T47D (cell line): ENCODE results near the gene DNM3.
"Not testable (repeated sequence)": the region's sequence is repeated elsewhere in the genome, so short reads cannot be mapped to it uniquely, and the experiment has no call there.

Experiments used
- DNase-seq, 2 experiments: peaks; one replicate each; pipeline versions ENCODE4 v3.0.0 to v3.0.0-alpha.2; 2011 to 2012; ENCODE audit warnings: low read depth in 1 of 2, low spot score in 1 of 2
- JUND ChIP-seq: IDR thresholded peaks from 2 replicates; pipeline ENCODE4 v1.6.1; 2012; ENCODE audit warnings: low read depth
- in situ Hi-C: cut with HindIII; loops from 2 replicates; pipeline ENCODE4 v1.10.0; 2016; ENCODE audit warnings: low sequenced_read_pairs, low pct_unique_long_range_greater_than_20kb

The DNM3 gene

GRCh38 chr1:172005856-172006255 lies 164.6 kb downstream of the DNM3 start:
- no peak for TF ChIP-seq JUND
- no peak for DNase-seq
- in situ Hi-C loops: no loop called here

- TF ChIP-seq JUND: no peak
- in situ Hi-C loops: no loop called here
- DNase-seq: no peak
Observed at GRCh38 chr1:172006660-172007059, 165.4 kb downstream of the DNM3 start.

GRCh38 chr1:172018727-172019311 lies 177.5 kb downstream of the DNM3 start:
- in situ Hi-C loops: no loop called here
- DNase-seq: no peak
- TF ChIP-seq JUND: no peak

GRCh38 chr1:172019976-172020375 lies 178.7 kb downstream of the DNM3 start:
- in situ Hi-C loops: no loop called here

GRCh38 chr1:172024516-172024915 lies 183.2 kb downstream of the DNM3 start:
- TF ChIP-seq JUND: no peak
- in situ Hi-C loops: no loop called here
- no peak for DNase-seq

More at GRCh38 chr1:172019976-172020375, 178.7 kb downstream of the DNM3 start:
- TF ChIP-seq JUND: no peak
- DNase-seq: no peak

GRCh38 chr1:172024944-172025738 lies 183.8 kb downstream of the DNM3 start:
- in situ Hi-C loops, DNase-seq: not testable (repeated sequence)

- DNase-seq: peak; percentile 12 to 23
- in situ Hi-C loops: no loop called here
Observed at GRCh38 chr1:172040466-172040865, 199.2 kb downstream of the DNM3 start.

GRCh38 chr1:172041102-172041501 lies 199.8 kb downstream of the DNM3 start:
- DNase-seq: no peak
- in situ Hi-C loops: no loop called here
- TF ChIP-seq JUND: no peak

More at GRCh38 chr1:172040466-172040865, 199.2 kb downstream of the DNM3 start:
- TF ChIP-seq JUND: no peak

- DNase-seq: peak in 1 of 2 experiments; percentile 41
- in situ Hi-C loops: no loop called here
- TF ChIP-seq JUND: no peak
Observed at GRCh38 chr1:172041742-172042141, 200.4 kb downstream of the DNM3 start.

- in situ Hi-C loops: no loop called here
- DNase-seq: no peak
- no peak for TF ChIP-seq JUND
Observed at GRCh38 chr1:172043900-172044299, 202.6 kb downstream of the DNM3 start.

- no peak for DNase-seq
- TF ChIP-seq JUND: no peak
- in situ Hi-C loops: no loop called here
Observed at GRCh38 chr1:172051898-172052297, 210.6 kb downstream of the DNM3 start.

GRCh38 chr1:172054172-172054571 lies 212.9 kb downstream of the DNM3 start:
- no peak for DNase-seq
- TF ChIP-seq JUND: no peak
- in situ Hi-C loops: no loop called here

GRCh38 chr1:172055816-172056419 lies 214.6 kb downstream of the DNM3 start:
- DNase-seq, in situ Hi-C loops: not testable (repeated sequence)
